Mucosa of gallbladder (tissue), 1 donor: ENCODE measurements around the gene HEXD. TPM values are rescaled to one million over a fixed set of nuclear protein-coding genes. Genes with fewer than 3 reads are reported as not detected.
"Not testable (repeated sequence)": the region's sequence is repeated elsewhere in the genome, so short reads cannot be mapped to it uniquely, and the experiment has no call there.

Experiments
- DNase-seq: peaks from one replicate; pipeline ENCODE4 v3.0.0-alpha.2; 2020; ENCODE audit warnings: low spot score
- total RNA-seq: library from RNA; stranded (reverse); gene quantifications from one replicate; pipeline ENCODE4 v1.2.1, GENCODE V29; 2021
- donor health status: DM: no; HTN: no; CAD: no.

HEXD gene
- total RNA-seq, 1 donor from 2014 or later: 55.1 TPM

GRCh38 chr17:82396601-82397435, 21.3 kb upstream of the HEXD start:
- DNase-seq: no peak

- DNase-seq: no peak
These were observed 20.5 kb upstream of the HEXD start for GRCh38 chr17:82397449-82398335.

GRCh38 chr17:82399041-82399441, 19.1 kb upstream of the HEXD start:
- DNase-seq: no peak

- DNase-seq: no peak
These were observed 18.5 kb upstream of the HEXD start for GRCh38 chr17:82399601-82400101.

- DNase-seq: no peak
These were observed 17.9 kb upstream of the HEXD start for GRCh38 chr17:82400206-82400605.

GRCh38 chr17:82400830-82401229, 17.3 kb upstream of the HEXD start:
- DNase-seq: peak; percentile 37

GRCh38 chr17:82402865-82403264, 15.3 kb upstream of the HEXD start:
- DNase-seq: no peak

- DNase-seq: no peak
These were observed 14.2 kb upstream of the HEXD start for GRCh38 chr17:82403662-82404660.

- DNase-seq: no peak
These were observed 13.1 kb upstream of the HEXD start for GRCh38 chr17:82405051-82405450.

- DNase-seq: no peak
These were observed 11.9 kb upstream of the HEXD start for GRCh38 chr17:82406131-82406671.

GRCh38 chr17:82407255-82407654, 10.9 kb upstream of the HEXD start:
- no peak for DNase-seq

GRCh38 chr17:82408288-82408937, 9.7 kb upstream of the HEXD start:
- DNase-seq: no peak

- DNase-seq: no peak
These were observed 9.2 kb upstream of the HEXD start for GRCh38 chr17:82408938-82409318.

GRCh38 chr17:82410014-82410716, 8.0 kb upstream of the HEXD start:
- DNase-seq: no peak

GRCh38 chr17:82411396-82412053, 6.6 kb upstream of the HEXD start:
- DNase-seq: no peak

GRCh38 chr17:82412081-82412480, 6.1 kb upstream of the HEXD start:
- DNase-seq: not testable (repeated sequence)

GRCh38 chr17:82412535-82413520, 5.3 kb upstream of the HEXD start:
- no peak for DNase-seq
